HEK293T (cell line): ENCODE data around the gene ZNF829.

Experiments
- CTCF ChIA-PET: fragments of 350-600 bp; formaldehyde crosslinking; extraction: SDS; loops from one replicate; lab custom pipeline; 2021; ENCODE audit warnings: antibody characterized with exemption, inconsistent platforms; lab: Yijun Ruan, JAX
- POLR2A ChIA-PET: fragments of 350-600 bp; formaldehyde crosslinking; extraction: SDS; loops from one replicate; lab custom pipeline; 2020; ENCODE audit warnings: antibody characterized with exemption, inconsistent platforms; lab: Yijun Ruan, JAX
- DNase-seq: peaks from one replicate; pipeline ENCODE4 v3.0.0; 2012; ENCODE audit warnings: mixed read lengths; ENCODE audit errors: extremely low spot score
- ARNT ChIP-seq: fragments of 450-650 bp; IDR thresholded peaks from 2 replicates; pipeline ENCODE4 v1.6.1; 2017; ENCODE audit warnings: mild to moderate bottlenecking
- BHLHE40 ChIP-seq: fragments of 450-650 bp; IDR thresholded peaks from 2 replicates; pipeline ENCODE4 v1.6.1; 2016; ENCODE audit warnings: mild to moderate bottlenecking, moderate library complexity, borderline replicate concordance
- CTBP1 ChIP-seq: fragments of 450-650 bp; IDR thresholded peaks from 2 replicates; pipeline ENCODE4 v1.6.1; 2016; ENCODE audit warnings: borderline replicate concordance
- ELF4 ChIP-seq: fragments of 450-650 bp; IDR thresholded peaks from 2 replicates; pipeline ENCODE4 v1.6.1; 2017; ENCODE audit warnings: antibody characterized with exemption
- FOXA1 ChIP-seq: fragments of 450-650 bp; IDR thresholded peaks from 2 replicates; pipeline ENCODE4 v1.6.1; 2016; ENCODE audit warnings: mild to moderate bottlenecking
- FOXK2 ChIP-seq: fragments of 450-650 bp; IDR thresholded peaks from 2 replicates; pipeline ENCODE4 v1.6.1; 2016; ENCODE audit warnings: mild to moderate bottlenecking
- FOXM1 ChIP-seq: fragments of 450-650 bp; IDR thresholded peaks from 2 replicates; pipeline ENCODE4 v1.6.1; 2017; ENCODE audit warnings: mild to moderate bottlenecking, borderline replicate concordance
- HDGF ChIP-seq: fragments of 450-650 bp; IDR thresholded peaks from 2 replicates; pipeline ENCODE4 v1.6.1; 2017; ENCODE audit warnings: antibody characterized with exemption, borderline replicate concordance
- L3MBTL2 ChIP-seq: fragments of 450-650 bp; conservative IDR thresholded peaks from 2 replicates; pipeline ENCODE4 v1.6.1; 2016; ENCODE audit warnings: mild to moderate bottlenecking
- LEF1 ChIP-seq: fragments of 450-650 bp; IDR thresholded peaks from 2 replicates; pipeline ENCODE4 v1.6.1; 2017; ENCODE audit warnings: mild to moderate bottlenecking, borderline replicate concordance
- NFRKB ChIP-seq: fragments of 450-650 bp; IDR thresholded peaks from 2 replicates; pipeline ENCODE4 v1.6.1; 2016; ENCODE audit warnings: mild to moderate bottlenecking, moderate library complexity
- SP1 ChIP-seq: fragments of 450-650 bp; IDR thresholded peaks from 2 replicates; pipeline ENCODE4 v1.6.1; 2017
- SUZ12 ChIP-seq: fragments of 450-650 bp; IDR thresholded peaks from 2 replicates; pipeline ENCODE4 v1.6.1; 2016; ENCODE audit warnings: mild to moderate bottlenecking
- TARDBP ChIP-seq: fragments of 450-650 bp; IDR thresholded peaks from 2 replicates; pipeline ENCODE4 v1.6.1; 2016
- ZNF384 ChIP-seq: fragments of 450-650 bp; IDR thresholded peaks from 2 replicates; pipeline ENCODE4 v1.6.1; 2016
- TF ChIP-seq, protein P1 (sequence below): fragments of 450-650 bp; IDR thresholded peaks from 2 replicates; pipeline ENCODE4 v1.6.1; 2016

The ZNF829 gene

DNA sequence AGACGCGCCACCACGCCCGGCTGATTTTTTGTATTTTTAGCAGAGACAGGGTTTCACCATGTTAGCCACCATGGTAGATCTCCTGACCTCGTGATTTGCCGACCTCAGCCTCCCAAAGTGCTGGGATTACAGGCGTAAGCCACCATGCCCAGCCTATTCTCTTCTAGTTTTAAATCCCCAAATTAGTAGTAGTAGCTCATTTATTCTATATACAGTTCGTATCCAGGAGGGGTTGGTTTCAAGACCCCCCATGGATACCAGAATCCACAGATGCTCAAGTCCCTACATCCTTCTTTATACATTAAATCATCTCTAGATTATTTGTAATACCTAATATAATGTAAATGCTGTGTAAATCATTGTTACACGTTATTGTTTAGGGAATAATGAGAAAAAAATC is 2.0 kb upstream of the ZNF829 start:
- ChIA-PET POLR2A (no interaction called here), CTCF (no interaction called here)
- TF ChIP-seq BHLHE40 (no peak), FOXA1 (no peak), NFRKB (no peak), CTBP1 (no peak), SUZ12 (no peak), HDGF (no peak), ZNF384 (no peak), ARNT (no peak), FOXM1 (no peak), L3MBTL2 (no peak), ELF4 (no peak), LEF1 (no peak), SP1 (no peak), TARDBP (no peak)
- TF ChIP-seq, protein P1, sequence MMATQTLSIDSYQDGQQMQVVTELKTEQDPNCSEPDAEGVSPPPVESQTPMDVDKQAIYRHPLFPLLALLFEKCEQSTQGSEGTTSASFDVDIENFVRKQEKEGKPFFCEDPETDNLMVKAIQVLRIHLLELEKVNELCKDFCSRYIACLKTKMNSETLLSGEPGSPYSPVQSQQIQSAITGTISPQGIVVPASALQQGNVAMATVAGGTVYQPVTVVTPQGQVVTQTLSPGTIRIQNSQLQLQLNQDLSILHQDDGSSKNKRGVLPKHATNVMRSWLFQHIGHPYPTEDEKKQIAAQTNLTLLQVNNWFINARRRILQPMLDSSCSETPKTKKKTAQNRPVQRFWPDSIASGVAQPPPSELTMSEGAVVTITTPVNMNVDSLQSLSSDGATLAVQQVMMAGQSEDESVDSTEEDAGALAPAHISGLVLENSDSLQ = no peak
- no peak for DNase-seq

DNA sequence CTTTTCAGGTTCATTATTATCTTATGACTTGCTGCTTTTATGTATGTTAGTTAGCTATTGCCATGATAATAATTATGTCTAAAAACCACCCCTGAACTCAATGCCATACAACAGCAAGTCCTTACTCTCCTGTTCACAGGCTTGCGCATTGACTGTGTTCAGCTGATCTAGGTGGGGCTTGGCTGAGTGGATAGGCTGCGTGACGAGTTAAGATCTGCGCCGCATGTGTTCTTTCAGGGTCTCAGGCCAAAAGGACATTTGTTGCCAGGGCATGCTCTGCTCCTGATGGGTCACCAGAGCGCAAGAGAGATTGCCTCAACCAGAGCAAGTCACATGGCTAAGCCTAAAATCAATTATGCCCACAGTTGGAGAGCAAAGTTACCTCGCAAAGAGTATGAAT is 900 bp upstream of the ZNF829 start:
- TF ChIP-seq SUZ12 (no peak), ARNT (no peak), FOXM1 (no peak), BHLHE40 (no peak), NFRKB (no peak), L3MBTL2 (no peak), SP1 (no peak), ZNF384 (no peak), LEF1 (no peak), TARDBP (no peak), FOXK2 (no peak), ELF4 (no peak)
- TF ChIP-seq, protein P1 = no peak
- no peak for DNase-seq
- CTCF ChIA-PET = no interaction called here
- POLR2A ChIA-PET = no interaction called here

- CTCF ChIA-PET = no interaction called here
- POLR2A ChIA-PET = no interaction called here
- DNase-seq = no peak
- no peak for TF ChIP-seq FOXK2
- TF ChIP-seq LEF1 = no peak
- no peak for TF ChIP-seq ELF4
- TF ChIP-seq BHLHE40 = no peak
- no peak for TF ChIP-seq SUZ12
- TF ChIP-seq, protein P1 = no peak
- no peak for TF ChIP-seq L3MBTL2
- no peak for TF ChIP-seq FOXM1
- TF ChIP-seq HDGF = no peak
- no peak for TF ChIP-seq TARDBP
- TF ChIP-seq NFRKB = no peak
- TF ChIP-seq SP1 = no peak
- TF ChIP-seq ZNF384 = no peak
- TF ChIP-seq ARNT = no peak
- TF ChIP-seq FOXA1 = no peak
These were observed 17.7 kb downstream of the ZNF829 start for GRCh38 chr19:36898422-36898821.

DNA sequence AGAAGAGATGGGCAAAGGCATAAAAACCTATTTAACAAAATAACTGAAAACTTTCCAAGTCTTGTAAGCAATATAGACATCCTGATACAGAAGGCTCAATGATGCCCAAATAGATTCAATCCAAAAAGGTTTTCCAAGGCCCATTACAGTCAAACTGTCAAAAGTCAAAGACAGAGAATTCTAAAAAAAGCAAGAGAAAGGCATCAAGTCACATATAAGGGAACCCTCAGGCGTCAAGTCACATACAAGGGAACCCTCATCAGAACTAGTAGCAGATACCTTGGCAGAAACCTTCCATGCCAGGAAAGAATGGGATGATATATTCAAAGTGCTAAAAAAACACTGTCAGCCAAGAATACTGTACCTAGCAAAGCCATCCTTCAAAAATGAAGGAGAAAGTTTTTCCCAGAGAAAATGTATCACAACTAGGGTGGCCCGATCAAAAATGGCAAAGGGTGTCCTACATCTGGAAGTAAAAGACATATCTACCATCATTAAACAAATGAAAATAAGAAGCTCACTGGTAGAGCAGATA is 21.2 kb downstream of the ZNF829 start:
- POLR2A ChIA-PET = no interaction called here
- CTCF ChIA-PET = no interaction called here
- DNase-seq = no peak
- TF ChIP-seq CTBP1 (no peak), NFRKB (no peak), HDGF (no peak), ELF4 (no peak), TARDBP (no peak)

- TF ChIP-seq HDGF (no peak), FOXA1 (no peak), FOXK2 (no peak), SP1 (no peak), BHLHE40 (no peak), ZNF384 (no peak), TARDBP (no peak), FOXM1 (no peak), LEF1 (no peak), CTBP1 (no peak), SUZ12 (no peak), ELF4 (no peak), L3MBTL2 (no peak), ARNT (no peak), NFRKB (no peak)
- TF ChIP-seq, protein P1 = no peak
- no peak for DNase-seq
- POLR2A ChIA-PET = no interaction called here
- CTCF ChIA-PET = no interaction called here
These were observed 24.2 kb downstream of the ZNF829 start for GRCh38 chr19:36891768-36892357.
